Measurements from ENCODE around the gene RGL4.

Gene RGL4

GRCh38 chr22:23695571-23696325, 4.9 kb downstream of the RGL4 start:
- Histone ChIP-seq H3K4me3 (peak overlapping the region in 1 of 7 experiments; percentile 24), H3K27ac (peak overlapping the region in 16 of 21 experiments; percentile 32 to 93 (median 73))

- Histone ChIP-seq H3K4me3 (peak overlapping the region in 1 of 7 experiments; percentile 24), H3K27ac (peak overlapping the region in 18 of 21 experiments; percentile 19 to 93 (median 74))
Observed at GRCh38 chr22:23696326-23696851, 5.6 kb downstream of the RGL4 start.

- peak overlapping the region in 17 of 21 experiments; percentile 29 to 93 (median 73) for H3K27ac ChIP-seq
- peak overlapping the region in 1 of 7 experiments; percentile 24 for H3K4me3 ChIP-seq
Observed at GRCh38 chr22:23697031-23697970, 6.5 kb downstream of the RGL4 start.

GRCh38 chr22:23698094-23698493, 7.3 kb downstream of the RGL4 start:
- H3K27ac ChIP-seq = no peak overlapping the region

GRCh38 chr22:23698673-23699235, 7.9 kb downstream of the RGL4 start:
- H3K27ac ChIP-seq = no peak overlapping the region
- no peak overlapping the region for H3K4me3 ChIP-seq

More at GRCh38 chr22:23698094-23698493, 7.3 kb downstream of the RGL4 start:
- H3K4me3 ChIP-seq = no peak overlapping the region

- no peak overlapping the region for H3K27ac ChIP-seq
Observed at GRCh38 chr22:23700706-23701105, 9.9 kb downstream of the RGL4 start.

GRCh38 chr22:23704062-23704461, 13.2 kb downstream of the RGL4 start:
- Histone ChIP-seq H3K27ac (no peak overlapping the region), H3K4me3 (no peak overlapping the region)

More at GRCh38 chr22:23700706-23701105, 9.9 kb downstream of the RGL4 start:
- no peak overlapping the region for H3K4me3 ChIP-seq

GRCh38 chr22:23704829-23705228, 14.0 kb downstream of the RGL4 start:
- no peak overlapping the region for H3K4me3 ChIP-seq
- H3K27ac ChIP-seq = peak overlapping the region in 1 of 21 experiments; percentile 26

GRCh38 chr22:23705358-23705757, 14.5 kb downstream of the RGL4 start:
- Histone ChIP-seq H3K27ac (peak overlapping the region in 2 of 21 experiments; percentile 3 to 26), H3K4me3 (no peak overlapping the region)

- H3K27ac ChIP-seq = no peak overlapping the region
Observed at GRCh38 chr22:23708270-23708669, 17.5 kb downstream of the RGL4 start.

GRCh38 chr22:23709107-23709506, 18.3 kb downstream of the RGL4 start:
- no peak overlapping the region for H3K27ac ChIP-seq
- H3K4me3 ChIP-seq = no peak overlapping the region

More at GRCh38 chr22:23708270-23708669, 17.5 kb downstream of the RGL4 start:
- no peak overlapping the region for H3K4me3 ChIP-seq

- Histone ChIP-seq H3K4me3 (no peak overlapping the region), H3K27ac (no peak overlapping the region)
Observed at GRCh38 chr22:23712256-23712655, 21.4 kb downstream of the RGL4 start.

- H3K4me3 ChIP-seq = no peak overlapping the region
- no peak overlapping the region for H3K27ac ChIP-seq
Observed at GRCh38 chr22:23713696-23714595, 23.1 kb downstream of the RGL4 start.

- Histone ChIP-seq H3K27ac (peak overlapping the region in 1 of 21 experiments; percentile 43), H3K4me3 (no peak overlapping the region)
Observed at GRCh38 chr22:23714596-23715578, 24.1 kb downstream of the RGL4 start.

- H3K4me3 ChIP-seq = peak overlapping the region in 5 of 7 experiments; percentile 55 to 86 (median 79)
- peak overlapping the region in 1 of 21 experiments; percentile 91 for H3K27ac ChIP-seq
Observed at GRCh38 chr22:23715806-23716375, 25.1 kb downstream of the RGL4 start.

GRCh38 chr22:23716811-23717801, 26.3 kb downstream of the RGL4 start:
- peak overlapping the region; percentile 24 to 91 (median 83) for H3K27ac ChIP-seq

More at GRCh38 chr22:23716811-23717801, 26.3 kb downstream of the RGL4 start:
- peak overlapping the region; percentile 55 to 90 (median 79) for H3K4me3 ChIP-seq
